H1 (cell line): ENCODE results near the gene ABLIM1. TPM values are rescaled to one million over a fixed set of nuclear protein-coding genes. Genes with fewer than 3 reads are reported as not detected.

Source experiments
- polyA plus RNA-seq, 7 experiments: library from polyadenylated mRNA; depleted of rRNA in 3 of 7; stranded (reverse) in 5 of 7; unstranded in 2 of 7; fragments of >200 nt in 5 of 7; fragments of 200-250 nt in 2 of 7; gene quantifications; 1 replicate in 5 of 7; 2 replicates in 1 of 7; 4 replicates in 1 of 7; pipeline versions ENCODE4 v1.2.1 to v1.2.3, GENCODE V29; 2011 to 2013; ENCODE audit warnings: missing spikeins in 2 of 7, mixed read lengths in 2 of 7
- total RNA-seq: library from RNA; stranded (reverse); fragmentation: NEBNext Ultra II Directional; extraction: Animal tissue kit (Norgen Biotek cat#: 25700); gene quantifications from 2 replicates; pipeline ENCODE4 v1.2.1, GENCODE V29; 2021
- TF ChIP-seq, protein P1 (sequence below), 3 experiments: IDR thresholded peaks; 1 replicate in 2 of 3; 2 replicates in 1 of 3; pipeline versions ENCODE4 v1.5.1 to v1.6.1; 2011; ENCODE audit warnings: low read length in 3 of 3, mild to moderate bottlenecking in 3 of 3, inconsistent platforms in 2 of 3, low read depth in 1 of 3, moderate library complexity in 1 of 3; ENCODE audit not compliant: insufficient read depth in 1 of 3; ENCODE audit errors: control extremely low read depth in 1 of 3

ABLIM1 gene
- total and polyA plus RNA-seq, 2 of the 8 experiments (the other 6 are each of a cell fraction or from before 2014, with no cell fraction given): 51.2 to 51.7 TPM

DNA sequence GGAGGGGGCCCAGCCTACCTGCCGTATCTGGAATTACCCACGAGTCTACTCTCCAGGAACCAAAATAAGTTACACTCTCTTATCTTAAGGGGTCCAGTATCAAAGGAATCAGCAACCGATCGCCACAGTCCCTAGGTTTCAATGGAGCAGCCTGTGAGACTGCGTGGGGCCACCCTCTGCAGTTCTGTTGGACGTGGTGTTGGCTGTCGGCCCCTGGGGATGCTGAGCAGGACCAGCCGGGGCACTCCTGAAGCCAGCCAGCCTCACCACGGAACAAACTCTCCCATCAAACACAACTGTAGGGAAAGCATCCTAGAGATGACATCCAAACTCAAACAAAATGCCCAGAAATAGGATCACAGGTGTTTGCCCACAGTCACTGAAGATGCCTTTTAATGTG lies 25.5 kb upstream of the ABLIM1 start (continued):
- TF ChIP-seq, protein P1, sequence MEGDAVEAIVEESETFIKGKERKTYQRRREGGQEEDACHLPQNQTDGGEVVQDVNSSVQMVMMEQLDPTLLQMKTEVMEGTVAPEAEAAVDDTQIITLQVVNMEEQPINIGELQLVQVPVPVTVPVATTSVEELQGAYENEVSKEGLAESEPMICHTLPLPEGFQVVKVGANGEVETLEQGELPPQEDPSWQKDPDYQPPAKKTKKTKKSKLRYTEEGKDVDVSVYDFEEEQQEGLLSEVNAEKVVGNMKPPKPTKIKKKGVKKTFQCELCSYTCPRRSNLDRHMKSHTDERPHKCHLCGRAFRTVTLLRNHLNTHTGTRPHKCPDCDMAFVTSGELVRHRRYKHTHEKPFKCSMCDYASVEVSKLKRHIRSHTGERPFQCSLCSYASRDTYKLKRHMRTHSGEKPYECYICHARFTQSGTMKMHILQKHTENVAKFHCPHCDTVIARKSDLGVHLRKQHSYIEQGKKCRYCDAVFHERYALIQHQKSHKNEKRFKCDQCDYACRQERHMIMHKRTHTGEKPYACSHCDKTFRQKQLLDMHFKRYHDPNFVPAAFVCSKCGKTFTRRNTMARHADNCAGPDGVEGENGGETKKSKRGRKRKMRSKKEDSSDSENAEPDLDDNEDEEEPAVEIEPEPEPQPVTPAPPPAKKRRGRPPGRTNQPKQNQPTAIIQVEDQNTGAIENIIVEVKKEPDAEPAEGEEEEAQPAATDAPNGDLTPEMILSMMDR (IDR thresholded peaks at IDR 0.05; ENCODE audit: control extremely low read depth in 1 of 3, insufficient read depth in 1 of 3, low read depth in 1 of 3, low read length in 3 of 3): no peak
